Stimulated activated CD4-positive, alpha-beta T cell treated with anti-CD3 and anti-CD28 coated beads, Interleukin-12 subunit alpha, Interleukin-12 subunit beta, amount 100 ng/mL, for 24 hours (primary cell): Measurements from ENCODE around the gene MGST2.

Experiments used
- DNase-seq, 2 experiments: peaks; one replicate each; pipeline ENCODE4 v3.0.0-alpha.2; 2020; ENCODE audit warnings: low read depth in 2 of 2

MGST2 gene

GRCh38 chr4:139738846-139739613 is 73.4 kb downstream of the MGST2 start:
- no peak for DNase-seq

- no peak for DNase-seq
These were observed 74.5 kb downstream of the MGST2 start for GRCh38 chr4:139740121-139740520.

GRCh38 chr4:139740531-139741041 is 75.0 kb downstream of the MGST2 start:
- no peak for DNase-seq

- DNase-seq = no peak
These were observed 77.4 kb downstream of the MGST2 start for GRCh38 chr4:139743027-139743426.

- no peak for DNase-seq
These were observed 78.6 kb downstream of the MGST2 start for GRCh38 chr4:139744232-139744631.

- no peak for DNase-seq
These were observed 79.6 kb downstream of the MGST2 start for GRCh38 chr4:139745111-139745639.

GRCh38 chr4:139746431-139747171 is 81.0 kb downstream of the MGST2 start:
- DNase-seq = no peak

- no peak for DNase-seq
These were observed 83.7 kb downstream of the MGST2 start for GRCh38 chr4:139749338-139749737.

- no peak for DNase-seq
These were observed 84.3 kb downstream of the MGST2 start for GRCh38 chr4:139749835-139750498.

- no peak for DNase-seq
These were observed 88.1 kb downstream of the MGST2 start for GRCh38 chr4:139753686-139754085.
